ENCODE results near the gene ZNFX1. TPM values are rescaled to one million over a fixed set of nuclear protein-coding genes. Genes with fewer than 3 reads are reported as not detected.
A peak's percentile ranks its signal among the peaks of the same experiment; 100 is the strongest.
"Not testable (repeated sequence)": the region's sequence is repeated elsewhere in the genome, so short reads cannot be mapped to it uniquely, and the experiment has no call there.

The ZNFX1 gene
- total RNA-seq, 3 donors from 2014 or later, result 52.5 to 69.2 (median 56.4) TPM

- H3K36me3 Mint-ChIP-seq (ENCODE audit: insufficient read depth), result no peaks in the 10 kb centered on the region
- ATAC-seq (peak in 1 of 2 donors; percentile 18), DNase-seq (no peak)
- H3K4me3 Mint-ChIP-seq, result no peak overlapping the region
- H3K9me3 Mint-ChIP-seq, result peaks cover 7% of the 10 kb centered on the region
- H3K27me3 Mint-ChIP-seq (ENCODE audit: low read depth), result peaks cover 5% of the 10 kb centered on the region
- H3K4me1 Mint-ChIP-seq (ENCODE audit: low read depth), result peaks cover 17% of the 10 kb centered on the region
Measured at GRCh38 chr20:49308875-49309274, 31.0 kb upstream of the ZNFX1 start.

- Mint-ChIP-seq H3K4me3 (no peak overlapping the region), H3K27me3 (ENCODE audit: low read depth) (peaks cover 5% of the 10 kb centered on the region), H3K36me3 (ENCODE audit: insufficient read depth) (no peaks in the 10 kb centered on the region), H3K4me1 (ENCODE audit: low read depth) (peaks cover 24% of the 10 kb centered on the region), H3K9me3 (peaks cover 7% of the 10 kb centered on the region)
- DNase-seq, result no peak
- no peak for ATAC-seq
Measured at GRCh38 chr20:49306903-49307620, 29.2 kb upstream of the ZNFX1 start.

DNA sequence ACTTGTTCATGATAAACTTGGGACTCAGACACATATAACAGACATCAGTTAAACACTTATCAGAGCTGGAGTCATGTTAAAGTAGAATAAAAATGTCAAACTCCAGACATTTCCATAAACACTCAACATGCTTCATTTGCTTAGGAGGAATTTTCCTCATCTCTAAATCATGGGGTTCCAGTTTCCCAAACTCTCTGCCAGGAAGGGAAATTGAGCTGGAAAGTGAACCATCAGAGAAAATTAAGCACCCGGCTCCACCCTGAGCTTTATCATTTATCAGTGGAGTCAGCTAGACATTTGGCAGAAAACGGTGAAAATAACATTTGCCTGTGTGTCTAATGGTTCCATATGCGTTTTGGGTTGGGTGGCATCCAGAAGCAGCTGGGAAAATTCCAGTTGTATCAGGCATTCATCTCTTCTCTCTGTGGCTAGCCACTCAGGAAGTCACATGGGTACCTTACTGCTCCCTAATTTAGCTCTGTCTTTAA lies 25.3 kb upstream of the ZNFX1 start:
- Mint-ChIP-seq H3K4me3 (no peak overlapping the region), H3K4me1 (ENCODE audit: low read depth) (peaks cover 13% of the 10 kb centered on the region), H3K9me3 (no peaks in the 10 kb centered on the region), H3K36me3 (ENCODE audit: insufficient read depth) (no peaks in the 10 kb centered on the region), H3K27me3 (ENCODE audit: low read depth) (no peaks in the 10 kb centered on the region)
- ATAC-seq (no peak), DNase-seq (no peak)

- DNase-seq (no peak), ATAC-seq (peak in 1 of 2 donors; percentile 48)
- H3K9me3 Mint-ChIP-seq, result peaks cover 11% of the 10 kb centered on the region
- H3K36me3 Mint-ChIP-seq (ENCODE audit: insufficient read depth), result peaks cover 13% of the 10 kb centered on the region
- no peaks in the 10 kb centered on the region for H3K27me3 Mint-ChIP-seq (ENCODE audit: low read depth)
- no peak overlapping the region for H3K4me3 Mint-ChIP-seq
- peaks cover 10% of the 10 kb centered on the region for H3K4me1 Mint-ChIP-seq (ENCODE audit: low read depth)
Measured at GRCh38 chr20:49297605-49298530, 20.0 kb upstream of the ZNFX1 start.

- H3K9me3 Mint-ChIP-seq, result peaks cover 11% of the 10 kb centered on the region
- not testable (repeated sequence) for H3K4me1 Mint-ChIP-seq (ENCODE audit: low read depth); DNase-seq; ATAC-seq; H3K4me3 Mint-ChIP-seq; H3K27me3 Mint-ChIP-seq (ENCODE audit: low read depth)
- H3K36me3 Mint-ChIP-seq (ENCODE audit: insufficient read depth), result peaks cover 42% of the 10 kb centered on the region
Measured at GRCh38 chr20:49294002-49294654, 16.3 kb upstream of the ZNFX1 start.

- Mint-ChIP-seq H3K36me3 (ENCODE audit: insufficient read depth) (peaks cover 52% of the 10 kb centered on the region), H3K27me3 (ENCODE audit: low read depth) (no peaks in the 10 kb centered on the region), H3K9me3 (peaks cover 11% of the 10 kb centered on the region), H3K4me3 (no peak overlapping the region), H3K4me1 (ENCODE audit: low read depth) (peaks cover 10% of the 10 kb centered on the region)
- no peak for DNase-seq
- no peak for ATAC-seq
Measured at GRCh38 chr20:49293122-49293521, 15.3 kb upstream of the ZNFX1 start.

GRCh38 chr20:49292010-49292409 lies 14.2 kb upstream of the ZNFX1 start:
- Mint-ChIP-seq H3K4me3 (no peak overlapping the region), H3K36me3 (ENCODE audit: insufficient read depth) (peaks cover 63% of the 10 kb centered on the region), H3K4me1 (ENCODE audit: low read depth) (peaks cover 9% of the 10 kb centered on the region), H3K9me3 (peaks cover 17% of the 10 kb centered on the region), H3K27me3 (ENCODE audit: low read depth) (no peaks in the 10 kb centered on the region)
- no peak for DNase-seq
- ATAC-seq, result no peak

DNA sequence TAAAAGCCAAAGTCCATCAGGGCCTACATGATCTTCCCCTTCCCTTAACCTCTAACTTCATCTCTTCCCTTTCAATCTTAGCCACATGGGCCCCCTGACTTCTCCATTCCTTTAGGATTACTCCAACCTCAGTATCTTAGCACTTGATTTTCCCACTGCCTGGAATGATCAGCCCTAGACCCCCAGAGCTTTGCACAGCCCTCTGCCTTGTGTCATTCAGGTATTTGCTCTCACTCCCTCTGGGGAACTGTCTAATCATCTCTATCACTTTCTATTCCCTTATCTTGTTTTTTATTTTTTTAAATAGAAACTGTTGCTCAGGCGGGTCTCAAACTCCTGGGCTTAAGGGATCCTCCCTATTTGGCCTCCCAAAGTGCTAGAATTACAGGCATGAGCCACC lies 13.3 kb upstream of the ZNFX1 start:
- peaks cover 17% of the 10 kb centered on the region for H3K4me1 Mint-ChIP-seq (ENCODE audit: low read depth)
- H3K4me3 Mint-ChIP-seq, result no peak overlapping the region
- ATAC-seq (no peak), DNase-seq (no peak)
- H3K27me3 Mint-ChIP-seq (ENCODE audit: low read depth), result no peaks in the 10 kb centered on the region
- peaks cover 21% of the 10 kb centered on the region for H3K9me3 Mint-ChIP-seq
- peaks cover 72% of the 10 kb centered on the region for H3K36me3 Mint-ChIP-seq (ENCODE audit: insufficient read depth)

- peaks cover 76% of the 10 kb centered on the region for H3K36me3 Mint-ChIP-seq (ENCODE audit: insufficient read depth)
- DNase-seq, result no peak
- peaks cover 21% of the 10 kb centered on the region for H3K4me1 Mint-ChIP-seq (ENCODE audit: low read depth)
- H3K4me3 Mint-ChIP-seq, result no peak overlapping the region
- H3K9me3 Mint-ChIP-seq, result peaks cover 25% of the 10 kb centered on the region
- H3K27me3 Mint-ChIP-seq (ENCODE audit: low read depth), result no peaks in the 10 kb centered on the region
- ATAC-seq, result no peak
Measured at GRCh38 chr20:49290608-49291191, 12.8 kb upstream of the ZNFX1 start.

- no peak for ATAC-seq
- Mint-ChIP-seq H3K9me3 (peaks cover 29% of the 10 kb centered on the region), H3K27me3 (ENCODE audit: low read depth) (no peaks in the 10 kb centered on the region), H3K4me3 (no peak overlapping the region), H3K36me3 (ENCODE audit: insufficient read depth) (peaks cover 84% of the 10 kb centered on the region), H3K4me1 (ENCODE audit: low read depth) (peaks cover 32% of the 10 kb centered on the region)
- no peak for DNase-seq
Measured at GRCh38 chr20:49288784-49289696, 11.2 kb upstream of the ZNFX1 start.

DNA sequence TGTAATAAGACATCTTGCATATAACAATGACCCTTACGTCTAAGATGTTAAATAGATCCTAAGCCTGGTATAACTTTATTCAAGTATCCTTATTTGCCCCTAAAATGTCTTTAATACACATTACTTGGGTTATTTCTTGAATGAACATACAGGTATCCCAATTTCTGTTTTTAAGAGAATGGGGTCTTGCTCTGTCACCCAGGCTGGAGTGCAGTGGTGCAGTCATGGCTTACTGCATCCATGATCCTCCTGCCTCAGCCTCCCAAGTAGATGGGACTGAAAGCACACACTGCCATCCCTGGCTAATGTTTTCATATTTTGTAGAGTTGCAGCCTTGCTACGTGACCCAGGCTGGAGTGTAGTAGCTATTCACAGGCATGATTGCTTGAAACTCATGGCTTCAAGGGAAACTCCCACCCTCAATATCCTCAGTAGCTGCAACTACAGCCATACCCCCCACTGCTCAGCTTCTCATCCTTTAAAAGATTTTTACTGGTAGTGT lies 10.4 kb upstream of the ZNFX1 start:
- DNase-seq (no peak), ATAC-seq (no peak)
- Mint-ChIP-seq H3K4me1 (ENCODE audit: low read depth) (peaks cover 40% of the 10 kb centered on the region), H3K27me3 (ENCODE audit: low read depth) (no peaks in the 10 kb centered on the region), H3K36me3 (ENCODE audit: insufficient read depth) (peaks cover 89% of the 10 kb centered on the region), H3K9me3 (peaks cover 33% of the 10 kb centered on the region), H3K4me3 (no peak overlapping the region)

DNA sequence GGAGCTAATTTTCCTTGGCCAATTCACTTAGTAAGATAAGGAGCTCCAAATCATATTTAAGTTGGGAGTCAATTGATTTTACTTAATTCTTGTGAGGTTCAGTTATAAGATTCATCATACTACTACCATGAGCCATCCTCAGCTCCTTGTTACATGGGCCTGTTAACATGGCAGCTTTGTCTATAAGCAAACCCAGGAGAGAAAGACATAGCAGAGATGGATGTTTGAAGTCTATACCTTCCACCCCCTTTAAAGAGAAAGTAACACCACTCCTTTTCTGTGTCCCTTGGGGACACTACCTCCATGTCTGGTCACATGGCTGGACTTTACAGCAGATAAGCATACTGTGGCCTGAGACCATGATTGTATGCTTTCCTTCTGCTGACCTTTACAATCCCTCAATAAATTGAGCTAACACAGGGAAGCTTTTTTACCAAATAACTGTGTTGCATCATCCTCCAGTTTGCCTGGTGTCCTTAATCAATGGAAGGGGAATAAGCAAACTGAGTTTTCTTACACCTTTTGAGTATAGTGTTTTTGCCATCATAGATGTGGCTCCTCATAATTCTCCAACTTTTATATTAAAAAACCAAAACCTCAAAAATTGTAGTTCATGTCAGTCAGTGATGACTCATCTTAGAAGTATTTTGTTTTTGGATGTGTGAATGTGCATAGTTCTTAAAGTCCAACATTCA lies 9.8 kb upstream of the ZNFX1 start:
- peak; percentile 0 to 2 for ATAC-seq
- Mint-ChIP-seq H3K9me3 (peaks cover 34% of the 10 kb centered on the region), H3K27me3 (ENCODE audit: low read depth) (no peaks in the 10 kb centered on the region), H3K36me3 (ENCODE audit: insufficient read depth) (peaks cover 89% of the 10 kb centered on the region), H3K4me3 (peak overlapping the region; percentile 99), H3K4me1 (ENCODE audit: low read depth) (peaks cover 46% of the 10 kb centered on the region)
- DNase-seq, result no peak
